ENCODE measurements around the gene SEMA6B.

GRCh38 chr19:4591320-4591719 lies 31.8 kb upstream of the SEMA6B start:
- TF ChIP-seq CTCF (conservative IDR thresholded peaks at IDR 0.05) (no peak), ZFX (IDR thresholded peaks at IDR 0.05) (no peak)
